Neuronal stem cell (in vitro differentiated cells): ENCODE data around the gene ZMIZ1.

Experiments used
- DNase-seq: peaks from one replicate; pipeline ENCODE4 v3.0.0-alpha.2; 2013; ENCODE audit warnings: low spot score
- H2AFZ ChIP-seq: one replicate; pipeline ENCODE4 v1.6.1; 2013; ENCODE audit warnings: mild to moderate bottlenecking, low read length, inconsistent platforms
- H2AK5ac ChIP-seq: 2 replicates; pipeline ENCODE4 v1.6.1; 2013; ENCODE audit warnings: low read depth, mild to moderate bottlenecking, inconsistent platforms, low read length, moderate library complexity, mixed read lengths
- H2BK120ac ChIP-seq: 2 replicates; pipeline ENCODE4 v1.6.1; 2013; ENCODE audit warnings: low read depth, mild to moderate bottlenecking, inconsistent platforms, low read length, moderate library complexity, mixed read lengths
- H2BK12ac ChIP-seq: one replicate; pipeline ENCODE4 v1.6.1; 2013; ENCODE audit warnings: low read length, inconsistent platforms
- H2BK15ac ChIP-seq: 2 replicates; pipeline ENCODE4 v1.6.1; 2013; ENCODE audit warnings: mild to moderate bottlenecking, low read length, inconsistent platforms, mixed read lengths
- H2BK5ac ChIP-seq: one replicate; pipeline ENCODE4 v1.6.1; 2013; ENCODE audit warnings: inconsistent platforms, mild to moderate bottlenecking, low read length, moderate library complexity
- H3K14ac ChIP-seq: one replicate; pipeline ENCODE4 v1.6.1; 2013; ENCODE audit warnings: low read length, inconsistent platforms
- H3K18ac ChIP-seq: 2 replicates; pipeline ENCODE4 v1.6.1; 2013; ENCODE audit warnings: low read length, inconsistent platforms
- H3K23ac ChIP-seq: 2 replicates; pipeline ENCODE4 v1.6.1; 2013; ENCODE audit warnings: low read depth, mild to moderate bottlenecking, mixed read lengths, low read length, inconsistent platforms; ENCODE audit not compliant: poor library complexity
- H3K27ac ChIP-seq: replicated peaks from 3 replicates; pipeline ENCODE4 v1.5.1; 2013; ENCODE audit warnings: low read length, inconsistent platforms
- H3K27me3 ChIP-seq, 3 experiments: 2 replicates each; pipeline ENCODE4 v1.6.1; 2013; ENCODE audit warnings: low read length in 3 of 3, mild to moderate bottlenecking in 2 of 3, inconsistent platforms in 1 of 3, low read depth in 1 of 3, mixed read lengths in 1 of 3, moderate library complexity in 1 of 3; ENCODE audit not compliant: control insufficient read depth in 3 of 3, insufficient read depth in 3 of 3
- H3K36me3 ChIP-seq, 2 donors: replicated peaks in 1 of 2; 2 replicates each; pipeline ENCODE4 v1.6.1; 2013; ENCODE audit warnings: low read length in 2 of 2; ENCODE audit not compliant: control insufficient read depth in 2 of 2, insufficient read depth in 2 of 2
- H3K4ac ChIP-seq: 2 replicates; pipeline ENCODE4 v1.6.1; 2013; ENCODE audit warnings: inconsistent platforms, mild to moderate bottlenecking, low read length, moderate library complexity
- H3K4me1 ChIP-seq, 2 donors: 1 replicate in 1 of 2; 2 replicates in 1 of 2; pipeline ENCODE4 v1.6.1; 2013; ENCODE audit warnings: low read length in 2 of 2, low read depth in 1 of 2; ENCODE audit not compliant: control insufficient read depth in 2 of 2, insufficient read depth in 1 of 2
- H3K4me2 ChIP-seq: one replicate; pipeline ENCODE4 v1.6.1; 2013; ENCODE audit warnings: mild to moderate bottlenecking, low read length, inconsistent platforms; ENCODE audit not compliant: insufficient read depth, poor library complexity, severe bottlenecking
- H3K4me3 ChIP-seq, 2 donors: 2 replicates each; pipeline ENCODE4 v1.5.1; 2013; ENCODE audit warnings: low read length in 2 of 2, mild to moderate bottlenecking in 2 of 2, inconsistent platforms in 1 of 2, moderate library complexity in 1 of 2
- H3K79me1 ChIP-seq: one replicate; pipeline ENCODE4 v1.6.1; 2013; ENCODE audit warnings: low read depth, mild to moderate bottlenecking, inconsistent platforms, low read length, moderate library complexity
- H3K9ac ChIP-seq: one replicate; pipeline ENCODE4 v1.6.1; 2013; ENCODE audit warnings: mild to moderate bottlenecking, low read depth, low read length, inconsistent platforms; ENCODE audit not compliant: poor library complexity
- H3K9me3 ChIP-seq, 2 donors: replicated peaks in 1 of 2; 2 replicates each; pipeline versions ENCODE3 to v1.6.1; 2013; ENCODE audit warnings: low read length in 2 of 2, mild to moderate bottlenecking in 2 of 2, inconsistent platforms in 1 of 2, low read depth in 1 of 2, mixed read lengths in 1 of 2, moderate library complexity in 1 of 2; ENCODE audit not compliant: control insufficient read depth in 2 of 2, insufficient read depth in 1 of 2
- H4K8ac ChIP-seq: one replicate; pipeline ENCODE4 v1.6.1; 2013; ENCODE audit warnings: low read depth, mild to moderate bottlenecking, inconsistent platforms, low read length, moderate library complexity
- H4K91ac ChIP-seq: one replicate; pipeline ENCODE4 v1.6.1; 2013; ENCODE audit warnings: low read length, low read depth, mild to moderate bottlenecking, inconsistent platforms; ENCODE audit not compliant: poor library complexity
- WGBS, 2 donors: extraction: QIAGEN DNeasy Blood & Tissue Kit; methylation state at CpG; one replicate each; pipeline ENCODE4 v1.1.7; 2013; ENCODE audit warnings: missing lambda C conversion rate in 2 of 2, mixed read lengths in 1 of 2; ENCODE audit not compliant: insufficient read length in 2 of 2, insufficient replicate concordance in 1 of 2; ENCODE audit errors: extremely low coverage in 2 of 2; 5-methylcytosine and 5-hydroxymethylcytosine counted together

The ZMIZ1 gene

DNA sequence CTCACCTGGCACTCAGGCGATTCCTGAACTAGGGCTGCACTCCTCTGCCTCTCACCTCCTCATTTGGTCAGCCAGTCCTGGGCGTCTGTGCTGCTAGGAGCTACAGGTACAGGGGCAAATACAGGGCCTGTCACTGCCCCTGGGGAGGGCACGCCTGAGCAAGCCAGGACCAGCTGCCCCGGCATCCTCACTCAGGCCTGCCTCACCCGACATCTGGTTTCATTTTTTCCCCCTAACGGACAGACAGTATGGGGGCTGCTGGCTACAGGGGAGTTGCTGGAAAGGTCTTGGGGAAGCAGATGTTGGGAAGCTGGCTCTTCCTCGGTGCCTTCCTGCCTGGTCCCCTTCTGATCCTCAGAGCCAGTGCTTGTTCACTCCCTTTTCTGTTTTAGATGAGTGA, 201.2 kb downstream of the ZMIZ1 start:
- no peak overlapping the region for H2AFZ ChIP-seq
- H3K4me2 ChIP-seq: no peak overlapping the region
- H2BK15ac ChIP-seq: no peak overlapping the region
- H3K14ac ChIP-seq: no peak overlapping the region
- no peaks in the 10 kb centered on the region for H3K9me3 ChIP-seq
- H3K4ac ChIP-seq: no peak overlapping the region
- H2BK5ac ChIP-seq: peak overlapping the region; percentile 76
- H3K9ac ChIP-seq: peak overlapping the region; percentile 40
- no peak for DNase-seq
- H2BK120ac ChIP-seq: no peak overlapping the region
- peaks cover 18% of the 10 kb centered on the region for H3K79me1 ChIP-seq
- H3K18ac ChIP-seq: peak overlapping the region; percentile 49
- H3K27me3 ChIP-seq: no peaks in the 10 kb centered on the region
- H3K4me3 ChIP-seq: no peak overlapping the region
- H3K36me3 ChIP-seq: peaks cover 6 to 77% of the 10 kb centered on the region in 2 donors
- H2BK12ac ChIP-seq: no peak overlapping the region
- H3K4me1 ChIP-seq: peaks cover 13 to 24% of the 10 kb centered on the region in 2 donors
- H4K8ac ChIP-seq: no peak overlapping the region
- H2AK5ac ChIP-seq: no peak overlapping the region
- H3K27ac ChIP-seq: no peak overlapping the region
- H4K91ac ChIP-seq: no peak overlapping the region
- WGBS, 2 donors: no CpG with 5 or more reads among the region's 7 CpGs
- no peak overlapping the region for H3K23ac ChIP-seq

DNA sequence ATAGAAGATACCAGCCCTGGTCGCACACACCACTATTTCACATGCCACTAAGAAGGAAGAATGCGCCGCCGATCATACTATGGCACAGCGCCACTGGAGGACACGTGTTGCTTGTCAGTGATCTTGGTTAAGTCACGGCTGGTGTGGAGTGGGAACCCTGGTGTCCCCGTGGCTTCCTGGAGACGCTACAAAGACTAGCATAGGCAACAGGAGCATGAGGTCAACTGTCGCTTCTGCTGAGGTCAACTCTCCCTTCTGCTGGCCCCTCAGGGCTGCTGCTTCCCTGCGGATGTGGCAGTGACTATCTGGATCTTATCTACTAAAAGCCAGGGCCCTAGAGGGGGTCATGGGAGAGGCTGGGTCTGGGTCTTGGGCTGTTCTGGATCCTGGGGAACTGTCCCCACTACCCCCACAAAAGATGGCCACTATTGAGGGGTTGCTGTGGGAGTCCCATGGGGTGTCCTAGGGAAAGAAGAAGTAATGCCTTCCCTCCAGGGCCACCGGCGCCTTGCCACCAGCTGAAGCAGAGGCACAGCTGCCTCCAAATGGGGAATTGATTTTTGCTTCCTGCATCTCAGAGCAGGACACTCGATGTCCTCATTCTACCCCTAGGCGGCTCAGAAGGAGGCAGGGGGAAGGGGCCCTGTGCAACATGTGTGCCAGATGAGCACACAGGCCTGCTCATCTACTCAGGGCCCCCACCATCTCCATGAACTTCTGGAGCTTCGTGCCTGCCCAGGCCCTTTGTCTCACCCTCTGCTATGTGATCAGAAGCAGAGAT, 201.9 kb downstream of the ZMIZ1 start:
- no CpG with 5 or more reads among the region's 16 CpGs for WGBS, 2 donors
- peaks cover 16 to 24% of the 10 kb centered on the region in 2 donors for H3K4me1 ChIP-seq
- no peak overlapping the region for H3K27ac ChIP-seq

DNA sequence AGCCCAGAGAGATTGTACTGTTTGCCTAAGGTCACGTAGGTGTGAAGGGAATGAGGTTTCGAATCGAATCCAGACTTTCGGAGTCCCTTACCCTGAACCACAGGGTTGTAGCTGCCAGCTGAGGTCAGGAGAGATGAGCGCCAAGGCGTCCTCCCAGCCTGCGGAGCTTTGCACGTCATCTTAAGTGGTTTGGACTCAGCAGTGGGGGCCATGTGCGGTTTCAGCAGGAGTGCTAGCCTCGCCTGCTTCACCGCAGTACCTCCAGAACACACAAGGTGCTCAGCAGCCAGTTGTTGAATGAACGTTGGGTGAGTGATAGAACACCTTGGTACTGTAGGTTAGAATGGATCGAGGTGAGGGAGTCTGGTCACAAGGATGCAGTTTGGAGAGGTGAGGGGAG, 203.6 kb downstream of the ZMIZ1 start:
- no CpG with 5 or more reads among the region's 13 CpGs for WGBS, 2 donors
- Histone ChIP-seq H3K4ac (no peak overlapping the region), H3K4me3 (no peak overlapping the region), H2BK120ac (no peak overlapping the region), H2AK5ac (no peak overlapping the region), H3K9ac (peak overlapping the region; percentile 9), H3K36me3 (peaks cover 10 to 79% of the 10 kb centered on the region in 2 donors), H3K4me2 (no peak overlapping the region), H3K27me3 (no peaks in the 10 kb centered on the region), H2BK15ac (no peak overlapping the region), H3K9me3 (no peaks in the 10 kb centered on the region), H4K91ac (no peak overlapping the region), H4K8ac (no peak overlapping the region), H3K27ac (no peak overlapping the region), H3K23ac (no peak overlapping the region), H2AFZ (no peak overlapping the region), H3K18ac (peak overlapping the region; percentile 6), H2BK12ac (no peak overlapping the region), H2BK5ac (no peak overlapping the region), H3K14ac (no peak overlapping the region), H3K79me1 (peaks cover 22% of the 10 kb centered on the region), H3K4me1 (peaks cover 15 to 17% of the 10 kb centered on the region in 2 donors)
- DNase-seq: no peak

More for the DNA sequence above, 201.9 kb downstream of the ZMIZ1 start:
- Histone ChIP-seq H2AK5ac (no peak overlapping the region), H2AFZ (no peak overlapping the region), H2BK12ac (no peak overlapping the region), H2BK5ac (no peak overlapping the region), H3K36me3 (peaks cover 6 to 74% of the 10 kb centered on the region in 2 donors), H3K27me3 (no peaks in the 10 kb centered on the region), H2BK15ac (no peak overlapping the region), H4K91ac (no peak overlapping the region), H3K18ac (no peak overlapping the region), H3K9ac (no peak overlapping the region), H2BK120ac (no peak overlapping the region), H3K23ac (no peak overlapping the region), H3K4me2 (no peak overlapping the region), H3K79me1 (peaks cover 19% of the 10 kb centered on the region), H3K4ac (no peak overlapping the region), H3K14ac (no peak overlapping the region), H3K9me3 (no peaks in the 10 kb centered on the region), H3K4me3 (no peak overlapping the region), H4K8ac (no peak overlapping the region)
- no peak for DNase-seq

DNA sequence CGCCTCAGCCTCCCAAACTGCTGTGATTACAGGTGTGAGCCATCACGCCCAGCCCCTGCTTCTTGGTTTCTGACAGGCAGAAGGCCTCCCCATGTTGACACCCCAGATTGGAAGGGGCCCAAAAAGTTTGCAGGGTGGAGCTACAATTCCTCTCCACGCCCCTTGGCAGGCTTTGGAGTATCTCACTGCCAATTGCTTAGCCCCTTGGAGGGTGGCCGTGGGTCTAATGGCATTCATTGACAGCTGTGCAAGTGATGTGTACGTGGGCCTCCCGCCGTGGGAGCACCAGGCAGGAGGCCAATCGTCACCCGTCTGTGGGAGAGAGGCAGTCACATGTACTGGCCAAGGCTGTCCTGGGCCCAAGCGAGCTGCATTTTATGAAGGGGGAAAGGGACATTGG, 204.8 kb downstream of the ZMIZ1 start:
- H3K4me1 ChIP-seq: peaks cover 15 to 23% of the 10 kb centered on the region in 2 donors
- H3K4ac ChIP-seq: no peak overlapping the region
- H3K18ac ChIP-seq: no peak overlapping the region
- H3K79me1 ChIP-seq: peaks cover 20% of the 10 kb centered on the region
- no peak overlapping the region for H4K8ac ChIP-seq
- no peak overlapping the region for H2BK12ac ChIP-seq
- H3K9ac ChIP-seq: no peak overlapping the region
- DNase-seq: no peak
- H2BK120ac ChIP-seq: no peak overlapping the region
- H2BK5ac ChIP-seq: no peak overlapping the region
- no CpG with 5 or more reads among the region's 10 CpGs for WGBS, 2 donors
- H4K91ac ChIP-seq: no peak overlapping the region
- H2AK5ac ChIP-seq: no peak overlapping the region
- no peak overlapping the region for H3K23ac ChIP-seq
- no peak overlapping the region for H3K14ac ChIP-seq
- H2BK15ac ChIP-seq: no peak overlapping the region
- H3K27ac ChIP-seq: no peak overlapping the region
- H3K4me2 ChIP-seq: no peak overlapping the region
- no peaks in the 10 kb centered on the region for H3K27me3 ChIP-seq
- H3K36me3 ChIP-seq: peaks cover 12 to 77% of the 10 kb centered on the region in 2 donors
- peaks cover 0 to 2% of the 10 kb centered on the region in 2 donors for H3K9me3 ChIP-seq
- no peak overlapping the region for H3K4me3 ChIP-seq
- no peak overlapping the region for H2AFZ ChIP-seq
